ENCODE measurements around the gene PXYLP1. TPM values are rescaled to one million over a fixed set of nuclear protein-coding genes. Genes with fewer than 3 reads are reported as not detected.

PXYLP1 gene
- total RNA-seq, 4 donors from 2014 or later: 9.9 to 11.7 (median 10.0) TPM

DNA sequence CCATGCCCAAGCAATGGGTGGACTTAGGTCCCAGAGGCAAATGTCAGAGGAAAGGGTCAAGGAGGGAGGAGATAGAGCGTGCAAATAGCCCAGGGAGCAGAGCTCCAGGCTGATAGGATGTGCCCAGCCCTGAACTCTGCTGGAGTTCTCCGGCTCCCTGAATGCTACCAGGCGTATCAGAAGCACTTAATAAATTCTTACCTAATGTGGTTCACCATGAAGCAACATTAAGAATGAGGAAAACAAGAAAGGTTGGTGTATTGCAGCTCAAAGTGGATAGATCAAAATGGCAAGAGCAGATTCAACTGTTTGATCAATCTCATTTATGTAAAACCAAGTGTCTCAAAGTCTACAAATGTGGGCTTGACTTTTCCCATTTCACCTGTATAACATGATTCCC lies 38.3 kb downstream of the PXYLP1 start:
- 93% methylated on average over 3 of the region's 3 CpGs for WGBS, 2 donors
- H3K9me3 ChIP-seq: no peaks in the 10 kb centered on the region
- no peak for TF ChIP-seq POLR2A (IDR thresholded peaks at IDR 0.05)
- TF ChIP-seq, protein P1, sequence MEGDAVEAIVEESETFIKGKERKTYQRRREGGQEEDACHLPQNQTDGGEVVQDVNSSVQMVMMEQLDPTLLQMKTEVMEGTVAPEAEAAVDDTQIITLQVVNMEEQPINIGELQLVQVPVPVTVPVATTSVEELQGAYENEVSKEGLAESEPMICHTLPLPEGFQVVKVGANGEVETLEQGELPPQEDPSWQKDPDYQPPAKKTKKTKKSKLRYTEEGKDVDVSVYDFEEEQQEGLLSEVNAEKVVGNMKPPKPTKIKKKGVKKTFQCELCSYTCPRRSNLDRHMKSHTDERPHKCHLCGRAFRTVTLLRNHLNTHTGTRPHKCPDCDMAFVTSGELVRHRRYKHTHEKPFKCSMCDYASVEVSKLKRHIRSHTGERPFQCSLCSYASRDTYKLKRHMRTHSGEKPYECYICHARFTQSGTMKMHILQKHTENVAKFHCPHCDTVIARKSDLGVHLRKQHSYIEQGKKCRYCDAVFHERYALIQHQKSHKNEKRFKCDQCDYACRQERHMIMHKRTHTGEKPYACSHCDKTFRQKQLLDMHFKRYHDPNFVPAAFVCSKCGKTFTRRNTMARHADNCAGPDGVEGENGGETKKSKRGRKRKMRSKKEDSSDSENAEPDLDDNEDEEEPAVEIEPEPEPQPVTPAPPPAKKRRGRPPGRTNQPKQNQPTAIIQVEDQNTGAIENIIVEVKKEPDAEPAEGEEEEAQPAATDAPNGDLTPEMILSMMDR (IDR thresholded peaks at IDR 0.05): no peak
- no peak for TF ChIP-seq EP300 (IDR thresholded peaks at IDR 0.05)

DNA sequence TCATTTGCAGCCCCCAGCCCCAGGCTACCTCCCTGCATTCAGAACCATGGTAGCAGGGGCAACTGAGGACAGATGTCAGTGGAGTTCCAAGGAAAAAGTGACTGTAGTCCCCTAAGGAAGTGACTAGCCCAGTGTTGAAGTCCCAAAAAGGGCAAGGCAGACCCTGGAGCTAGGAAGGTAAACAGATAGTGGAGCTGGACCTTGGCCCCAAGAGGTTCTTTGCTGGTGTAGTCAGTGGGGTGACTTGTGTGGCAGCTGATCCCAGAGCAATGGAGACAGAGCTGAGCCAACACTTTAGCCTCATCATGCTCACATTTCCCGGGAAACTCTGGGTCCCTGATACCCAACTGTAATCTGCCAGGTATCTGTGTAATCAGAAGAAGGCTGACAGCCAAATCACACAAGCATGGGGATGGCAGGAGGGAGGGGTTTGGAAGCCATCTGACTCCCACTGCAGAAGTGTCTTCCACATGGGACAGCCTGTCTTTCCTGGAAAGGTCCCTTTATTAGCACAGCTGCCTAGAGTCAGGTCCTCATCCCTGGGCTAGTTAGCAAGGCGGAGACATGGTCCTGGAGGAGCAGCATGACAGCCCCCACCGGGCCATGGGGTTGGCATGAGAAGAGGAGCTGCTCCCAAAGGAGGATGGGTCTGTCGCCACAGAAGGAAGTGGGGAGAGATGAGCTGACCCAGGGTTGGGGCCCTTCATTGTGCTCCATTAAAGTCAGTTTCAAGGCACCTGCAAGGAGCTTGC lies 39.8 kb downstream of the PXYLP1 start:
- H3K27ac ChIP-seq: no peak overlapping the region
- no peak for DNase-seq (ENCODE audit: low spot score in 2 of 2)
- no peaks in the 10 kb centered on the region for H3K4me1 ChIP-seq
- WGBS, 2 donors: 87 to 93% methylated on average over 4 of the region's 4 CpGs
- no peaks in the 10 kb centered on the region for H3K9me3 ChIP-seq
- no peaks in the 10 kb centered on the region for H3K27me3 ChIP-seq
- TF ChIP-seq, protein P1 (IDR thresholded peaks at IDR 0.05): no peak
- no peak for TF ChIP-seq EP300 (IDR thresholded peaks at IDR 0.05)
- TF ChIP-seq POLR2A (IDR thresholded peaks at IDR 0.05): no peak
- peaks cover 0 to 28% (median 0%) of the 10 kb centered on the region in 3 donors for H3K36me3 ChIP-seq
- H3K4me3 ChIP-seq: no peak overlapping the region

More for the DNA sequence above, 38.3 kb downstream of the PXYLP1 start:
- Histone ChIP-seq H3K27ac (no peak overlapping the region), H3K27me3 (no peaks in the 10 kb centered on the region), H3K36me3 (peaks cover 0 to 28% (median 0%) of the 10 kb centered on the region in 3 donors), H3K4me3 (no peak overlapping the region), H3K4me1 (no peaks in the 10 kb centered on the region)
- DNase-seq (ENCODE audit: low spot score in 2 of 2): no peak

- no peak for DNase-seq (ENCODE audit: low spot score in 2 of 2)
- 87% methylated on average over 8 of the region's 8 CpGs for WGBS, 2 donors
- H3K27me3 ChIP-seq: no peaks in the 10 kb centered on the region
- H3K36me3 ChIP-seq: peaks cover 0 to 28% (median 0%) of the 10 kb centered on the region in 3 donors
- TF ChIP-seq POLR2A (IDR thresholded peaks at IDR 0.05) (no peak), EP300 (IDR thresholded peaks at IDR 0.05) (no peak)
- TF ChIP-seq, protein P1 (IDR thresholded peaks at IDR 0.05): no peak
- no peaks in the 10 kb centered on the region for H3K4me1 ChIP-seq
- H3K4me3 ChIP-seq: no peak overlapping the region
- no peaks in the 10 kb centered on the region for H3K9me3 ChIP-seq
- no peak overlapping the region for H3K27ac ChIP-seq
Measured at GRCh38 chr3:141272906-141273662, 41.5 kb downstream of the PXYLP1 start.

- TF ChIP-seq POLR2A (IDR thresholded peaks at IDR 0.05) (no peak), EP300 (IDR thresholded peaks at IDR 0.05) (no peak)
- TF ChIP-seq, protein P1 (IDR thresholded peaks at IDR 0.05): no peak
- Histone ChIP-seq H3K9me3 (no peaks in the 10 kb centered on the region), H3K4me3 (no peak overlapping the region), H3K27ac (no peak overlapping the region), H3K36me3 (peaks cover 0 to 21% (median 0%) of the 10 kb centered on the region in 3 donors), H3K4me1 (peaks cover 0 to 6% (median 0%) of the 10 kb centered on the region in 4 donors), H3K27me3 (no peaks in the 10 kb centered on the region)
- DNase-seq (ENCODE audit: low spot score in 2 of 2): no peak
- WGBS, 2 donors: 84 to 86% methylated on average over 12 to 15 of the region's 15 CpGs
Measured at GRCh38 chr3:141273700-141274410, 42.2 kb downstream of the PXYLP1 start.

Measured in tibial nerve (tissue), 4 donors.